ENCODE measurements around the gene EMID1. TPM values are rescaled to one million over a fixed set of nuclear protein-coding genes. Genes with fewer than 3 reads are reported as not detected.

Gene EMID1
- total and polyA plus RNA-seq, 8 donors: 1.8 to 23.6 (median 10.3) TPM; not detected in 1

- Histone ChIP-seq H3K27me3 (no peaks in the 10 kb centered on the region), H3K9me3 (peaks cover 4 to 25% (median 16%) of the 10 kb centered on the region in 4 donors), H3K4me3 (no peak overlapping the region), H3K4me1 (no peaks in the 10 kb centered on the region), H3K27ac (no peak overlapping the region), H3K36me3 (peaks cover 0 to 3% (median 0%) of the 10 kb centered on the region in 4 donors)
- intact Hi-C loops (cut with DNase I; ENCODE audit: low total_unique reads): no loop called here
- DNase-seq: no peak
- TF ChIP-seq EP300 (IDR thresholded peaks at IDR 0.05) (no peak), CTCF (IDR thresholded peaks at IDR 0.05) (no peak), POLR2A (IDR thresholded peaks at IDR 0.05) (no peak), POLR2AphosphoS5 (IDR thresholded peaks at IDR 0.05) (no peak)
- 83 to 95% (median 91%) methylated on average over 1 of the region's 1 CpG for WGBS, 5 donors
These were observed 30.3 kb upstream of the EMID1 start for GRCh38 chr22:29175312-29175835.

- Histone ChIP-seq H3K4me3 (no peak overlapping the region), H3K27me3 (no peaks in the 10 kb centered on the region), H3K9me3 (no peaks in the 10 kb centered on the region), H3K4me1 (no peaks in the 10 kb centered on the region), H3K27ac (no peak overlapping the region), H3K36me3 (peaks cover 0 to 3% (median 0%) of the 10 kb centered on the region in 4 donors)
- no peak for DNase-seq
- intact Hi-C loops (cut with DNase I; ENCODE audit: low total_unique reads): no loop called here
- TF ChIP-seq CTCF (IDR thresholded peaks at IDR 0.05) (no peak), EP300 (IDR thresholded peaks at IDR 0.05) (no peak), POLR2A (IDR thresholded peaks at IDR 0.05) (no peak), POLR2AphosphoS5 (IDR thresholded peaks at IDR 0.05) (no peak)
- 86 to 87% (median 87%) methylated on average over 19 of the region's 19 CpGs for WGBS, 5 donors
These were observed 21.5 kb upstream of the EMID1 start for GRCh38 chr22:29183971-29184848.

GRCh38 chr22:29184849-29185490 is 20.7 kb upstream of the EMID1 start:
- DNase-seq: no peak
- WGBS, 5 donors: 87 to 90% (median 89%) methylated on average over 8 to 12 of the region's 12 CpGs
- intact Hi-C loops (cut with DNase I; ENCODE audit: low total_unique reads): no loop called here
- H3K4me3 ChIP-seq: no peak overlapping the region
- TF ChIP-seq POLR2A (IDR thresholded peaks at IDR 0.05): no peak
- TF ChIP-seq CTCF (IDR thresholded peaks at IDR 0.05): no peak
- TF ChIP-seq EP300 (IDR thresholded peaks at IDR 0.05): no peak
- no peak for TF ChIP-seq POLR2AphosphoS5 (IDR thresholded peaks at IDR 0.05)
- H3K9me3 ChIP-seq: no peaks in the 10 kb centered on the region
- no peaks in the 10 kb centered on the region for H3K27me3 ChIP-seq
- peaks cover 0 to 3% (median 0%) of the 10 kb centered on the region in 4 donors for H3K36me3 ChIP-seq
- H3K4me1 ChIP-seq: no peaks in the 10 kb centered on the region
- no peak overlapping the region for H3K27ac ChIP-seq

GRCh38 chr22:29186302-29186701 is 19.4 kb upstream of the EMID1 start:
- Histone ChIP-seq H3K27ac (no peak overlapping the region), H3K27me3 (no peaks in the 10 kb centered on the region), H3K4me3 (no peak overlapping the region), H3K4me1 (no peaks in the 10 kb centered on the region), H3K9me3 (no peaks in the 10 kb centered on the region), H3K36me3 (no peaks in the 10 kb centered on the region)
- intact Hi-C loops (cut with DNase I; ENCODE audit: low total_unique reads): no loop called here
- DNase-seq: no peak
- TF ChIP-seq POLR2AphosphoS5 (IDR thresholded peaks at IDR 0.05): no peak
- TF ChIP-seq CTCF (IDR thresholded peaks at IDR 0.05): no peak
- WGBS, 5 donors: 90 to 100% (median 96%) methylated on average over 1 of the region's 1 CpG
